Choroid plexus epithelial cell (primary cell): ENCODE results near the gene SHH.

Experiments used
- DNase-seq: peaks from one replicate; pipeline ENCODE4 v3.0.0-alpha.2; 2010; ENCODE audit warnings: low read depth
- H3K4me3 ChIP-seq: 2 replicates; pipeline ENCODE4 v1.5.1; 2011; ENCODE audit warnings: low read depth, mild to moderate bottlenecking, control low read depth, low read length, moderate library complexity
- TF ChIP-seq, protein P1 (sequence below): conservative IDR thresholded peaks from 2 replicates; pipeline ENCODE4 v1.5.1; 2011; ENCODE audit warnings: low read depth, mild to moderate bottlenecking, control low read depth, inconsistent platforms, low read length, moderate library complexity

Gene SHH

DNA sequence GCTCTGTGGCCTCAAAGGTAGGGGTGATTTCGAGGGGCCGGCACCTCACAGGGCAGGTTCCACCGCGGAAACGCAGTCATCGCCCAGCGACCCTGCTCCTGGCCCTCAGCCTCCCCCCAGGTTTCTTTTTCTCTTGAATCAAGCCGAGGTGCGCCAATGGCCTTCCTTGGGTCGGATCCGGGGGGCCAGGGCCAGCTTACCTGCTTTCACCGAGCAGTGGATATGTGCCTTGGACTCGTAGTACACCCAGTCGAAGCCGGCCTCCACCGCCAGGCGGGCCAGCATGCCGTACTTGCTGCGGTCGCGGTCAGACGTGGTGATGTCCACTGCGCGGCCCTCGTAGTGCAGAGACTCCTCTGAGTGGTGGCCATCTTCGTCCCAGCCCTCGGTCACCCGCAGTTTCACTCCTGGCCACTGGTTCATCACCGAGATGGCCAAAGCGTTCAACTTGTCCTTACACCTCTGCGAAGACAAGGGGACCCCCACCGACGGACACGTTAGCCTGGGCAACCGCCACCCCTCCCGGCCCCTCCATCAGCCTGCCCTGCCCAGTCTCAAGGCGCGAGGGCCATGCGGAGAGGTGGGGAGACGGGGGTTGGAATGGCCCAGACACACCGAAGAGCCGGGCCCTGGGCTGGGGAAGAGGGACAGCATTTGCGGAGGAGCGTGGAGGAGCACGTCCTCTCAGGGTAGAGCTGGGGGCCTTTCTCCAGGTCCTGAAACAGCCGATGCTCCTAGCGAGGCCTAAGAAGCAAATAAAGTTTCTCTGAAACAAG is 6.0 kb downstream of the SHH start:
- peak; percentile 27 for DNase-seq
- TF ChIP-seq, protein P1, sequence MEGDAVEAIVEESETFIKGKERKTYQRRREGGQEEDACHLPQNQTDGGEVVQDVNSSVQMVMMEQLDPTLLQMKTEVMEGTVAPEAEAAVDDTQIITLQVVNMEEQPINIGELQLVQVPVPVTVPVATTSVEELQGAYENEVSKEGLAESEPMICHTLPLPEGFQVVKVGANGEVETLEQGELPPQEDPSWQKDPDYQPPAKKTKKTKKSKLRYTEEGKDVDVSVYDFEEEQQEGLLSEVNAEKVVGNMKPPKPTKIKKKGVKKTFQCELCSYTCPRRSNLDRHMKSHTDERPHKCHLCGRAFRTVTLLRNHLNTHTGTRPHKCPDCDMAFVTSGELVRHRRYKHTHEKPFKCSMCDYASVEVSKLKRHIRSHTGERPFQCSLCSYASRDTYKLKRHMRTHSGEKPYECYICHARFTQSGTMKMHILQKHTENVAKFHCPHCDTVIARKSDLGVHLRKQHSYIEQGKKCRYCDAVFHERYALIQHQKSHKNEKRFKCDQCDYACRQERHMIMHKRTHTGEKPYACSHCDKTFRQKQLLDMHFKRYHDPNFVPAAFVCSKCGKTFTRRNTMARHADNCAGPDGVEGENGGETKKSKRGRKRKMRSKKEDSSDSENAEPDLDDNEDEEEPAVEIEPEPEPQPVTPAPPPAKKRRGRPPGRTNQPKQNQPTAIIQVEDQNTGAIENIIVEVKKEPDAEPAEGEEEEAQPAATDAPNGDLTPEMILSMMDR = no peak
- peak overlapping the region; percentile 50 for H3K4me3 ChIP-seq

DNA sequence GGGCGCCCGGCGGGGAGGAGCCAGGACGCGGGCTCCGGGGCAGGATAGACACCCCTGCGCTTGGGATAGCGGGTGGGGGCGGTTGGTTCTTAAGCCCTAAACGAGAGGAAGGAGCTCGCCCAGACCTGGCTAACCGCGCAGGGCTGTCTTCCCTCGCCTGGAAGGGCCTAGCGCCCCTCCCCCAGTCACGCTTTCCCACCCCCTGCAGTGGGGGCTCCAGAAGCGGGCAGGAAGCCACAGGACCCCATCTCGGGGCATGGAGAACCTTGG is 6.5 kb downstream of the SHH start:
- DNase-seq = no peak
- TF ChIP-seq, protein P1 = no peak
- H3K4me3 ChIP-seq = peak overlapping the region; percentile 50

DNA sequence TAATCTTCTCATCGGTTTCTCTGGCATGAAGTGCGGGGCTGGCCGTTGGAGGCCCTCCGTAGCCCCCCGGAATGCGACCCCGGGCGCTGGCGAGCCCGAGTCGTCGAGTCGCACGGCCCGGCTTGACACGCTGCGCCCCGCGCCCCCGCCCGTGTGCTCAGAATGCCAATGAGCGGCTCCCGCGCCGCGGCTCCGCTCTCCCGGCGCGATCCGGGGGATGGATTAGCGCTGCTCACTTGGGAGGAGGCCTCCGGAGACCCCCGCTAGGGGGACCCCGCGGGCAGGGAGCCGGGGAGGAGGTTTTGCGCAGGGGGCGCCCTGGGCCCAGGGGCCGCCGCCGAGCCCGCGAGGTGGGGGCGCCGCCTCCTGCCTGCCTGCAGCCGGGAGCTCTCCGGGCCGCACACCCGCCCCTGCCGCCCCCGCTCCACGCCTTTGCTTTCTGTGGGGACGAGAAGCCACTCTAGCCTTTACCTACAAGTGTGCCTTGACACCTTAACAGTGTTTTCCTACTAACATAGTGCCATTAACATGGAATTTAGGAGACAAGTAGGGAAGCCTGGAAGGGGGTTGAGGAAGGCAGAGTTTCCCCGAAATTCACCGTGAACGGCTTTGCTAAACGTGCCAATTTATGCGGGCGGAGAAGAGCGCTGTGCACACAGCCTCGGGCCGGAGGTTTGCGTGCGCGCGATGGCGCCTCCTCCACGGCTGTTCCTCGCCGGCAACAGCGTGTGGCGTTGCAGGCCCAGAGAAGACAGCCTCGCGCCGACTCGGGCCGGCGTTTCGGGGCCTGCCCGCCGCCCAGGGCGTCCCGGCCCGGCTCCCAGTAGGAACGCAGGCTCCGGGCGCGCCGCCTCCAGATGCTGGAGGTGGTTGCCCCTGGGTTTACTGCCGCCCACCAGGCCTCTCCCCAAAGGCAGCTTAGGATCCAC is 7.1 kb downstream of the SHH start:
- H3K4me3 ChIP-seq = peak overlapping the region; percentile 50
- TF ChIP-seq, protein P1 = peak; percentile 58
- peak; percentile 80 for DNase-seq

DNA sequence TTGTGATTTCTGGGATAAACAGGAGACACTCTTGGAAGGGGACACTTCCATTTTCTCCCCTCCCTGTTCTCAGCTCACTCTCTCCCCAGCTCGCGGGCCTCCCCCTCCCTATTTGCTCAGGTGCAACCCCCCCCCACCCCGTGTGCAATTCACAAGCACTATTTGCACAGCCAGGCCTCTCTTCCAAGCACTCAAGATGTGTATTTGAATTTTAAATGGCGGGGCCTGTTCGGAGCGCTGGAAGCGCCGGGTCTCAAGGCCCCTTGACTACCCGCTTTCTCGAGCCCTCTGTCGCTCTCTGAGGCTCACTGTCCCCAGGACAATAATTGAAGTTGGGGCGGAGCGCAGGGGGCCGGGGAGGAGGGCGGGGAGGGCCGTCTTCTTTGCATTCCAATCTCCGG is 7.8 kb downstream of the SHH start:
- TF ChIP-seq, protein P1 = no peak
- no peak overlapping the region for H3K4me3 ChIP-seq
- no peak for DNase-seq

DNA sequence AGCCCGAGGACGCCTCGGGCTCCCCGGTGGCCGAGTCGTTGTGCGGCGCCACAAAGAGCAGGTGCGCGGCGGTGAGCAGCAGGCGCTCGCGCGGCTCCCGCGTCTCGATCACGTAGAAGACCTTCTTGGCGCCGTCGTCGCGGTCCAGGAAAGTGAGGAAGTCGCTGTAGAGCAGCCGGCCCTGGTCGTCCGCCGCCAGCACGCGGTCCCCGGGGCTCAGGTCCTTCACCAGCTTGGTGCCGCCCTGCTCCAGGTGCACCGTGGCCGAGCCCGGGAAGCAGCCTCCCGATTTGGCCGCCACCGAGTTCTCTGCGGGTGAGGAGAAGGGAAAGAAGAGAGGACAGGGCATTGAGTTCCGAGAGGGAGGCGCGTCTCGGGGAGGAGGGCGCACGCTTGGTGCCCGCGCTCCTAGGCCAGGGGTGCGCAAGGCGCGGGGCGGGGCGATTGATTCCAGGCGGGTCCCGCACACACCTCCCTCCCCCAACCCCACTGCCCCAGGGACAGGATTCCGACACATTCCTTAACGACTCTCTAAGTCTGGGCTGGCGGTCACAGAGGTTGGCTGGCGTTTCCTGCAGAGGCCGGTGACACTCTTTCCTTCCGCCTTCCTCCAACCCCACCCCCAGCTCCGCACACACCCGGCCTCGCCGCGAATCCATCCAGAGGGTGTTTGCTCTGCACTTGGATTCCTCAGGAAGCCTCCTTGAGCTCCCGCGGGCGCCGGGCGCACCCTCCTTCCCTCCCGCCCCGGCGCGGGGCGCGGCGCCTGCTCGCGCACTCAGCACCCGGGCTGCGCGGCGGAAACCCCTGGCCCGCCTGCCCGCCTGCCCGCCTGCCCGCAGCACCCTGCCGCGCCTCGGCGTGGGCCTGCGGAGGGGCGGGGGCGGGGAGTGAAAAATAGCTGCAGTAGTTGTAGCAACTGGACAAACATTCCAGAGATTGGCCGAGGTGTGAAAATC is 8.6 kb downstream of the SHH start:
- TF ChIP-seq, protein P1 = no peak
- no peak for DNase-seq
- H3K4me3 ChIP-seq = peak overlapping the region; percentile 29

DNA sequence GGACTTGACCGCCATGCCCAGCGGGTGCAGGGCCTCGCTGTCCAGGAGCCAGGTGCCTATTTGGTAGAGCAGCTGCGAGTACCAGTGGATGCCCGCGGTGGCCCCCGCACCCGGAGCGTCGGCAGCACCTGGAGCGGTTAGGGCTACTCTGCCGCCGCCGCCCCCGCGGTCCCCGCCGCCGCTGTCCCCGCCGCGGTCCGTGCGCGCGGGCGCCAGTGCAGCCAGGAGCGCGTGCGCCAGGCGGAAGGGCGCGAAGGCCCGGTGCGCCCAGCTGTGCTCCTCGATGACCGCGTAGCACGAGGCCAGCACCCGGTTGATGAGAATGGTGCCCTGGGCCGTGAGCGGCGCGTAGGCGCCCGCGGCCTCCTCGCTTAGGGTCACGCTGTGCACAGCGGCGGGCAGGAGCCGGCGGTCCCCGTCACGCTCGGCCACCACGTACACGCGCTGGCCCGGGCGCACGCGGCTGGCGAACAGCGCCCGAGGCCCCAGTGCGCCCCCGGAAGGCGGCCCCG is 9.3 kb downstream of the SHH start:
- H3K4me3 ChIP-seq = no peak overlapping the region
- DNase-seq = no peak
- TF ChIP-seq, protein P1 = no peak
